Nephron (organoid): ENCODE measurements around the gene TMED3.

Experiments used
- H3K27ac Mint-ChIP-seq, 3 experiments: 2 replicates each; pipeline ENCODE4 v1.8.0; 2020; ENCODE audit warnings: mixed read lengths in 3 of 3, mild to moderate bottlenecking in 2 of 3, moderate library complexity in 1 of 3
- H3K27me3 Mint-ChIP-seq: 2 replicates; pipeline ENCODE4 v1.8.0; 2021; ENCODE audit warnings: low read depth, mild to moderate bottlenecking, moderate library complexity, mixed read lengths
- H3K36me3 Mint-ChIP-seq: 2 replicates; pipeline ENCODE4 v1.8.0; 2020; ENCODE audit warnings: low read depth, mixed read lengths
- H3K4me1 Mint-ChIP-seq: 2 replicates; pipeline ENCODE4 v1.8.0; 2020; ENCODE audit warnings: mixed read lengths
- H3K4me3 Mint-ChIP-seq, 3 experiments: 2 replicates each; pipeline ENCODE4 v1.8.0; 2020; ENCODE audit warnings: mild to moderate bottlenecking in 3 of 3, mixed read lengths in 3 of 3, moderate library complexity in 2 of 3
- H3K9me3 Mint-ChIP-seq: 2 replicates; pipeline ENCODE4 v1.8.0; 2020; ENCODE audit warnings: mixed read lengths
- TF ChIP-seq, protein P1 (sequence below), 3 experiments: fragments of 200-600 bp; sonication (generic); IDR thresholded peaks; one replicate each; pipeline ENCODE4 v1.5.0; 2021; ENCODE audit warnings: antibody characterized with exemption in 3 of 3; ENCODE audit not compliant: unreplicated experiment in 3 of 3

TMED3 gene

DNA sequence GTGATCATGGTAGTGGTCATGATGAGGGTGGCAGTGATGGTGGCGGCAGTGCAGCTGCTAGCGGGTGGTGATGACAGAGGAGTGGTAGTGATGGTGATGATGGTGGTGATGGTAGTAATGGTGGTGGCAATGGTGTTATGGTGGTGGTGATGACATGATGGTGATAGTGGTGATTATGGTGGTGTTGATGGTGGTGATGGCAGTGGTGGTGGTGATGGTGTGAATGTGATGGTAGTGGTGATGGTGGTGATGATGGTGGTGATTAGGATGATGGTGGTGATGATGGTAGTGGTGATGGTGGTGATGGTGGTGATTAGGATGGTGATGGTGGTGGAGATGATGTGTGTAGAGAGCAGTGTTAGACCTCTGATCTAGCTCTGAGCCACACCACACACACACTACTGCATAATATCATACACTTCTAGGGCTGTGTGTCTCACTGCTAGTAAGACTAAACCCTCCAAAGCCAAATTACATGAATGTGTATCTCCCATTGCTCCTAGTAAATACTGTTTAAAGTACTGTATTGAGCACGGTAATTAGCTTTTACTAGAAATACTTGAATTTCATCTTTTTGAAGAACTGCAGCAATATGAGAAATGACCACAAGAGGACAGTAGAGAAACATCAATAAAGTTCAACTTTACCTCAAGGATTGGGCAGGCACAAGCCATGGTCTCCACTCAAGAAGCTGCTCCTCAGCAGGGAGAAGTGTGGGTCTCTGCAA is 28.8 kb downstream of the TMED3 start:
- no peaks in the 10 kb centered on the region for H3K9me3 Mint-ChIP-seq
- H3K27ac Mint-ChIP-seq, result peak overlapping the region in 2 of 3 experiments; percentile 52 to 53
- no peaks in the 10 kb centered on the region for H3K27me3 Mint-ChIP-seq
- no peaks in the 10 kb centered on the region for H3K36me3 Mint-ChIP-seq
- TF ChIP-seq, protein P1, sequence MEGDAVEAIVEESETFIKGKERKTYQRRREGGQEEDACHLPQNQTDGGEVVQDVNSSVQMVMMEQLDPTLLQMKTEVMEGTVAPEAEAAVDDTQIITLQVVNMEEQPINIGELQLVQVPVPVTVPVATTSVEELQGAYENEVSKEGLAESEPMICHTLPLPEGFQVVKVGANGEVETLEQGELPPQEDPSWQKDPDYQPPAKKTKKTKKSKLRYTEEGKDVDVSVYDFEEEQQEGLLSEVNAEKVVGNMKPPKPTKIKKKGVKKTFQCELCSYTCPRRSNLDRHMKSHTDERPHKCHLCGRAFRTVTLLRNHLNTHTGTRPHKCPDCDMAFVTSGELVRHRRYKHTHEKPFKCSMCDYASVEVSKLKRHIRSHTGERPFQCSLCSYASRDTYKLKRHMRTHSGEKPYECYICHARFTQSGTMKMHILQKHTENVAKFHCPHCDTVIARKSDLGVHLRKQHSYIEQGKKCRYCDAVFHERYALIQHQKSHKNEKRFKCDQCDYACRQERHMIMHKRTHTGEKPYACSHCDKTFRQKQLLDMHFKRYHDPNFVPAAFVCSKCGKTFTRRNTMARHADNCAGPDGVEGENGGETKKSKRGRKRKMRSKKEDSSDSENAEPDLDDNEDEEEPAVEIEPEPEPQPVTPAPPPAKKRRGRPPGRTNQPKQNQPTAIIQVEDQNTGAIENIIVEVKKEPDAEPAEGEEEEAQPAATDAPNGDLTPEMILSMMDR (IDR thresholded peaks at IDR 0.05; ENCODE audit: unreplicated experiment in 3 of 3), result peak; percentile 72 to 81 (median 74)
- H3K4me3 Mint-ChIP-seq, result no peak overlapping the region
- H3K4me1 Mint-ChIP-seq, result peaks cover 4% of the 10 kb centered on the region

- Mint-ChIP-seq H3K4me3 (no peak overlapping the region), H3K27ac (peak overlapping the region in 2 of 3 experiments; percentile 52 to 53), H3K9me3 (no peaks in the 10 kb centered on the region), H3K36me3 (no peaks in the 10 kb centered on the region), H3K4me1 (peaks cover 4% of the 10 kb centered on the region), H3K27me3 (no peaks in the 10 kb centered on the region)
- TF ChIP-seq, protein P1 (IDR thresholded peaks at IDR 0.05; ENCODE audit: unreplicated experiment in 3 of 3), result peak in 1 of 3 experiments; percentile 11
Measured at GRCh38 chr15:79340315-79340602, 29.3 kb downstream of the TMED3 start.

GRCh38 chr15:79341396-79341795 is 30.5 kb downstream of the TMED3 start:
- Mint-ChIP-seq H3K4me3 (no peak overlapping the region), H3K4me1 (peaks cover 4% of the 10 kb centered on the region), H3K27me3 (no peaks in the 10 kb centered on the region), H3K27ac (peak overlapping the region in 1 of 3 experiments; percentile 16), H3K9me3 (no peaks in the 10 kb centered on the region), H3K36me3 (no peaks in the 10 kb centered on the region)
- TF ChIP-seq, protein P1 (IDR thresholded peaks at IDR 0.05; ENCODE audit: unreplicated experiment in 3 of 3), result no peak

GRCh38 chr15:79349525-79349924 is 38.6 kb downstream of the TMED3 start:
- Mint-ChIP-seq H3K9me3 (no peaks in the 10 kb centered on the region), H3K27me3 (peaks cover 1% of the 10 kb centered on the region)

DNA sequence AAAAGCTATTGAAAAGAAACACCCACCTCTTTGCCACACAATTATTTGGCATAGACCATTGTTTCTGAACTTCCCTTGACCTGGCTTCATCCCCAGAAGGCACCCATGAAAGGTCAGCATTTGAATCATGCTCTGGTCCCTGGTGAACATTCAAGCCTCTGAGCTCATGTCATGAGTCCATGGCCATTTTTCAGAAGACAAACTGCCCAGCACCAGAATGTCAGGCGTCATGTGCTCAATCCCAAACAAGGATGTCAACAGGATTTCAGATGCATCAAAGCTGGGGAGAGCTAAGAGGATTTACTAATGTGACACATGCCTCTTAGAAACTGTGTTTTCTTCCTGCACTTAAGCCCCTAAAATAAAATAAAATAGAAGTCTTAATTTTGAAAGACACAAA is 41.3 kb downstream of the TMED3 start:
- H3K4me1 Mint-ChIP-seq, result peaks cover 16% of the 10 kb centered on the region
- H3K9me3 Mint-ChIP-seq, result no peaks in the 10 kb centered on the region
- TF ChIP-seq, protein P1 (IDR thresholded peaks at IDR 0.05; ENCODE audit: unreplicated experiment in 3 of 3), result no peak
- peaks cover 5% of the 10 kb centered on the region for H3K27me3 Mint-ChIP-seq
- H3K4me3 Mint-ChIP-seq, result no peak overlapping the region
- H3K27ac Mint-ChIP-seq, result no peak overlapping the region
- no peaks in the 10 kb centered on the region for H3K36me3 Mint-ChIP-seq

More at GRCh38 chr15:79349525-79349924, 38.6 kb downstream of the TMED3 start:
- Mint-ChIP-seq H3K27ac (peak overlapping the region in 1 of 3 experiments; percentile 17), H3K36me3 (no peaks in the 10 kb centered on the region), H3K4me1 (peaks cover 4% of the 10 kb centered on the region), H3K4me3 (no peak overlapping the region)
- TF ChIP-seq, protein P1 (IDR thresholded peaks at IDR 0.05; ENCODE audit: unreplicated experiment in 3 of 3), result no peak

DNA sequence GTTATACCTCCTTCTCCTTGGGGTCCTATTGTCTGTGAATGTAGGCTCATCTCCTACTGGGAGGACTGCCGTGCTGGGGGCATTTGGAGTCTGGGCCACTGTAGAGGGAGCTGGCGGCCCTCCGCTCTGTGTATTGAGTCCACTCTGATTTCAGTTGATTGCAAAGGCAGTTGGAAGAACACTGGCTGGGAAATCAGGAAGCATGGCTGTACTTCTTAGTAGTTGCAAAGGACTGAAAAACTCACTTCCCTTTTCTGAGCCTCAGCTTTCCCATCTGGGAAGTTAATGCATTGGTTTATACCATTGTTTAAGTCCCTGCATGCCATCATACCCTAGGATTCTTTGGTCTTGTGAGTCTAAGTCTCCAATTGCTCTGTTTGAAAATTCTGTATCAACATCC is 46.7 kb downstream of the TMED3 start:
- TF ChIP-seq, protein P1 (IDR thresholded peaks at IDR 0.05; ENCODE audit: unreplicated experiment in 3 of 3), result no peak
- Mint-ChIP-seq H3K4me3 (no peak overlapping the region), H3K36me3 (peaks cover under 1% of the 10 kb centered on the region), H3K4me1 (peaks cover 16% of the 10 kb centered on the region), H3K27ac (peak overlapping the region in 1 of 3 experiments; percentile 51), H3K27me3 (peaks cover 5% of the 10 kb centered on the region), H3K9me3 (peaks cover under 1% of the 10 kb centered on the region)
